OCI-LY1 (cell line): Measurements from ENCODE around the gene PUS10.

Source experiments
- H2AFZ ChIP-seq: fragments of 200-600 bp; sonication (generic), shearing (Covaris generic); 2 replicates; pipeline ENCODE4 v1.6.0; 2014; ENCODE audit warnings: antibody characterized with exemption, mild to moderate bottlenecking, low read length
- H3F3A ChIP-seq: fragments of 200-600 bp; sonication (generic), shearing (Covaris generic); 2 replicates; pipeline ENCODE4 v1.6.0; 2014; ENCODE audit warnings: mild to moderate bottlenecking, antibody characterized with exemption, low read length, moderate library complexity; ENCODE audit not compliant: insufficient read depth
- H3K27ac ChIP-seq: fragments of 200-600 bp; sonication (generic); 2 replicates; pipeline ENCODE4 v1.5.1; 2014; ENCODE audit warnings: low read length, mixed run types, mild to moderate bottlenecking, low read depth; ENCODE audit not compliant: poor library complexity, severe bottlenecking
- H3K27me3 ChIP-seq: fragments of 200-600 bp; sonication (generic); 2 replicates; pipeline ENCODE4 v1.6.0; 2014; ENCODE audit warnings: antibody characterized with exemption, mild to moderate bottlenecking, low read length, moderate library complexity; ENCODE audit not compliant: insufficient read depth
- H3K36me3 ChIP-seq: fragments of 200-600 bp; sonication (generic); 2 replicates; pipeline ENCODE4 v1.6.1; 2014; ENCODE audit warnings: mild to moderate bottlenecking, antibody characterized with exemption, low read length, moderate library complexity, mixed read lengths; ENCODE audit not compliant: insufficient read depth
- H3K4me1 ChIP-seq: fragments of 200-600 bp; sonication (generic); 2 replicates; pipeline ENCODE4 v1.5.1; 2014; ENCODE audit warnings: mild to moderate bottlenecking, low read length, moderate library complexity; ENCODE audit not compliant: insufficient read depth, severe bottlenecking
- H3K4me2 ChIP-seq: fragments of 200-600 bp; sonication (generic), shearing (Covaris generic); 2 replicates; pipeline ENCODE4 v1.6.1; 2014; ENCODE audit warnings: low read length
- H3K4me3 ChIP-seq: fragments of 200-600 bp; sonication (generic); 2 replicates; pipeline ENCODE4 v1.5.1; 2014; ENCODE audit warnings: low read length, low read depth, mild to moderate bottlenecking, mixed read lengths; ENCODE audit not compliant: poor library complexity, severe bottlenecking
- H3K79me2 ChIP-seq: fragments of 200-600 bp; shearing (Covaris generic); 2 replicates; pipeline ENCODE4 v1.6.1; 2016; ENCODE audit warnings: mixed run types, low read length, mixed read lengths; ENCODE audit not compliant: insufficient read depth
- H3K9ac ChIP-seq: fragments of 200-600 bp; sonication (generic), shearing (Covaris generic); 2 replicates; pipeline ENCODE4 v1.6.1; 2014; ENCODE audit warnings: mild to moderate bottlenecking, low read length, mixed read lengths
- H3K9me2 ChIP-seq: fragments of 200-600 bp; sonication (generic), shearing (Covaris generic); 2 replicates; pipeline ENCODE4 v1.6.1; 2014; ENCODE audit warnings: low read depth, mild to moderate bottlenecking, low read length, mixed read lengths
- H3K9me3 ChIP-seq: fragments of 200-600 bp; shearing (Covaris generic); 2 replicates; pipeline ENCODE4 v1.6.1; 2014; ENCODE audit warnings: low read length, mixed read lengths
- H4K20me1 ChIP-seq: fragments of 200-600 bp; sonication (generic), shearing (Covaris generic); 2 replicates; pipeline ENCODE4 v1.6.0; 2016; ENCODE audit warnings: mild to moderate bottlenecking, low read length; ENCODE audit not compliant: insufficient read depth
- EZH2 ChIP-seq: fragments of 200-600 bp; sonication (generic), shearing (Covaris generic); IDR thresholded peaks from 2 replicates; pipeline ENCODE4 v1.8.0; 2017; ENCODE audit warnings: borderline replicate concordance, mixed run types, mild to moderate bottlenecking, antibody characterized with exemption, low read length, moderate library complexity, mixed read lengths
- TF ChIP-seq, protein P1 (sequence below): fragments of 200-600 bp; sonication (generic), shearing (Covaris generic); IDR thresholded peaks from 2 replicates; pipeline ENCODE4 v1.5.1; 2017; ENCODE audit warnings: mild to moderate bottlenecking, antibody characterized with exemption, low read length, moderate library complexity, mixed read lengths

PUS10 gene

DNA sequence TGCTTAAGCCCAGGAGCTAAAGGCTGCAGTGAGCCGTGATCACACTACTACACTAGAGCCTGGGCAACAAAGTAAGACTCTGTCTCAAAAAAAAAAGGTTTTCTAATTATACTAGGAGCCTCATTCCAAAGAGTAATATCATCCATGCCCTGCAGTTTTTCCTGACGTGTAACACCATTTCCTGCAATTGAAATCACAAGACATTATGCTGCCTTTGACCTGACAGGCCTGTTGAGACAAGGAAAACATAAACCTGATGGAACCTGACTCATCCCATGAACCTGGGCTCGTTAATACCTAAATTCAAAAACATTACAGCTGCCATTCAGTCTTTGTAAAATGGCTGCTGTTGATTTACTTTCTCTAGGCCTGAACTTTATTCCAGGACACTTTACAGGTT, 59.3 kb downstream of the PUS10 start:
- no peaks in the 10 kb centered on the region for H3K4me1 ChIP-seq
- no peaks in the 10 kb centered on the region for H3K79me2 ChIP-seq
- TF ChIP-seq, protein P1, sequence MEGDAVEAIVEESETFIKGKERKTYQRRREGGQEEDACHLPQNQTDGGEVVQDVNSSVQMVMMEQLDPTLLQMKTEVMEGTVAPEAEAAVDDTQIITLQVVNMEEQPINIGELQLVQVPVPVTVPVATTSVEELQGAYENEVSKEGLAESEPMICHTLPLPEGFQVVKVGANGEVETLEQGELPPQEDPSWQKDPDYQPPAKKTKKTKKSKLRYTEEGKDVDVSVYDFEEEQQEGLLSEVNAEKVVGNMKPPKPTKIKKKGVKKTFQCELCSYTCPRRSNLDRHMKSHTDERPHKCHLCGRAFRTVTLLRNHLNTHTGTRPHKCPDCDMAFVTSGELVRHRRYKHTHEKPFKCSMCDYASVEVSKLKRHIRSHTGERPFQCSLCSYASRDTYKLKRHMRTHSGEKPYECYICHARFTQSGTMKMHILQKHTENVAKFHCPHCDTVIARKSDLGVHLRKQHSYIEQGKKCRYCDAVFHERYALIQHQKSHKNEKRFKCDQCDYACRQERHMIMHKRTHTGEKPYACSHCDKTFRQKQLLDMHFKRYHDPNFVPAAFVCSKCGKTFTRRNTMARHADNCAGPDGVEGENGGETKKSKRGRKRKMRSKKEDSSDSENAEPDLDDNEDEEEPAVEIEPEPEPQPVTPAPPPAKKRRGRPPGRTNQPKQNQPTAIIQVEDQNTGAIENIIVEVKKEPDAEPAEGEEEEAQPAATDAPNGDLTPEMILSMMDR: no peak
- TF ChIP-seq EZH2: no peak
- no peaks in the 10 kb centered on the region for H3K9me2 ChIP-seq
- H4K20me1 ChIP-seq: no peaks in the 10 kb centered on the region
- H3K36me3 ChIP-seq: peaks cover 7% of the 10 kb centered on the region; the same call in 1 of the 2 replicates
- H3K9me3 ChIP-seq: no peaks in the 10 kb centered on the region
- no peaks in the 10 kb centered on the region for H3K27me3 ChIP-seq
- H2AFZ ChIP-seq: no peak overlapping the region
- no peak overlapping the region for H3K4me3 ChIP-seq
- H3K27ac ChIP-seq: no peak overlapping the region
- no peak overlapping the region for H3K4me2 ChIP-seq
- no peaks in the 10 kb centered on the region for H3F3A ChIP-seq
- H3K9ac ChIP-seq: no peak overlapping the region

DNA sequence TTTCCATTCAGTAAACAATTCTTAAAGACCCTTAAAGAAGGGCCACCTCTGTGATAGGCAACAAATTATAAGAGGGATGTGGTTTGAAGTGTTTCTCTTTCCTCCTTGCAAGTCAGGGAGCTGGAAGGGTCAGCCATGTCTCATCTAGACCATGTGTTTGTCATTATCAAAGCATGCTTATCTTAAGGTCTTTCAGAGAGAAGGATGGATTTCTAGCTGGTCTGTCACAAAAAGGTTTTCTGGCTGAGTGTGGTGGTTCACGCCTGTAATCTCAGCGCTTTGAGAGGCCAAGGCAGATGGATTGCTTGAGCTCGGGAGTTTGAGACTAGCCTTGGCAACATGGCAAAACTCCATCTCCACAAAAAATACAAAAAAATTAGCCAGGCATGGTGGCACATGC, 59.7 kb downstream of the PUS10 start:
- Histone ChIP-seq H3K9ac (no peak overlapping the region), H3F3A (no peaks in the 10 kb centered on the region), H3K4me2 (no peak overlapping the region), H3K4me3 (no peak overlapping the region), H3K27me3 (no peaks in the 10 kb centered on the region), H3K27ac (no peak overlapping the region), H3K9me3 (no peaks in the 10 kb centered on the region), H3K9me2 (no peaks in the 10 kb centered on the region), H4K20me1 (no peaks in the 10 kb centered on the region), H3K4me1 (no peaks in the 10 kb centered on the region), H2AFZ (no peak overlapping the region), H3K36me3 (peaks cover 11% of the 10 kb centered on the region; the same call in 1 of the 2 replicates), H3K79me2 (no peaks in the 10 kb centered on the region)
- TF ChIP-seq, protein P1: no peak
- no peak for TF ChIP-seq EZH2

DNA sequence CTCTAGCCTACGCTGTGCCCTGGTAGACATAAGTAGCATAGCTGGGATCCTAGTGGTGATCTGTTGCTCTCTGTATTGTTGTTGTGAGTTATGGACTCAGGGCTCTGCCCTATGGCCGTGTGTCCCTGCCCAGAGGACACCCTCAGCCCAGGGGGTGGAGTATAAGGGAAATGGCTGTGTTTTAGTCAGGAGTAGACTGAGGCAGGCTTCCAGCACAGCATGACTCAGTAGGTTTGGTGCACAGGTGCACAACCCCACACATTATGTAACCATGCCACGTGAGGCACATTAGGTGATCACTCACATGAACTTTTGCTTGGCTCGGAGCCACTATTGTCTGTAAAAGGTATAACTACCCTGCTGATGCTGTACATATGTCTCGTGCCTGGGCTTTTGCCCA, 60.4 kb downstream of the PUS10 start:
- Histone ChIP-seq H3K4me1 (no peaks in the 10 kb centered on the region), H3K27ac (no peak overlapping the region), H2AFZ (no peak overlapping the region), H3K9ac (no peak overlapping the region), H3K79me2 (no peaks in the 10 kb centered on the region), H4K20me1 (no peaks in the 10 kb centered on the region), H3K9me2 (no peaks in the 10 kb centered on the region), H3F3A (no peaks in the 10 kb centered on the region), H3K4me2 (no peak overlapping the region), H3K9me3 (no peaks in the 10 kb centered on the region), H3K36me3 (peaks cover 16% of the 10 kb centered on the region; the same call in 1 of the 2 replicates), H3K4me3 (no peak overlapping the region), H3K27me3 (no peaks in the 10 kb centered on the region)
- TF ChIP-seq EZH2: no peak
- TF ChIP-seq, protein P1: no peak
